Mesenchymal stem cell (in vitro differentiated cells and primary cell): ENCODE measurements around the gene AKAP1.

Source experiments
- DNase-seq: peaks from one replicate; pipeline ENCODE4 v3.0.0-alpha.2; 2013
- H2AFZ ChIP-seq: one replicate; pipeline ENCODE4 v1.6.1; 2013; ENCODE audit warnings: low read depth, mild to moderate bottlenecking, control low read depth, inconsistent platforms, low read length, moderate library complexity
- H2AK5ac ChIP-seq: 2 replicates; pipeline ENCODE4 v1.6.1; 2013; ENCODE audit warnings: low read length, moderate library complexity, mild to moderate bottlenecking, inconsistent platforms; ENCODE audit not compliant: severe bottlenecking
- H2BK120ac ChIP-seq: one replicate; pipeline ENCODE4 v1.6.1; 2013; ENCODE audit warnings: low read depth, mild to moderate bottlenecking, inconsistent platforms, low read length, moderate library complexity
- H2BK12ac ChIP-seq, 2 experiments: one replicate each; pipeline ENCODE4 v1.6.1; 2013; ENCODE audit warnings: inconsistent platforms in 2 of 2, low read length in 2 of 2, mild to moderate bottlenecking in 2 of 2, moderate library complexity in 2 of 2, control low read depth in 1 of 2
- H2BK15ac ChIP-seq: one replicate; pipeline ENCODE4 v1.6.1; 2013; ENCODE audit warnings: mild to moderate bottlenecking, low read depth, inconsistent platforms; ENCODE audit not compliant: poor library complexity, severe bottlenecking
- H2BK5ac ChIP-seq: 2 replicates; pipeline ENCODE4 v1.6.1; 2013; ENCODE audit warnings: low read depth, mild to moderate bottlenecking, low read length, control low read depth, inconsistent platforms; ENCODE audit not compliant: poor library complexity, severe bottlenecking
- H3K14ac ChIP-seq, 2 experiments: one replicate each; pipeline ENCODE4 v1.6.1; 2013; ENCODE audit warnings: inconsistent platforms in 2 of 2, low read length in 2 of 2, control low read depth in 1 of 2, mild to moderate bottlenecking in 1 of 2, moderate library complexity in 1 of 2
- H3K18ac ChIP-seq, 2 experiments: one replicate each; pipeline ENCODE4 v1.6.1; 2013; ENCODE audit warnings: inconsistent platforms in 2 of 2, low read length in 2 of 2, control low read depth in 1 of 2, low read depth in 1 of 2, mild to moderate bottlenecking in 1 of 2
- H3K23ac ChIP-seq, 2 experiments: one replicate each; pipeline ENCODE4 v1.6.1; 2013; ENCODE audit warnings: inconsistent platforms in 2 of 2, low read length in 2 of 2, mild to moderate bottlenecking in 2 of 2, moderate library complexity in 2 of 2, control low read depth in 1 of 2
- H3K27ac ChIP-seq: 2 replicates; pipeline ENCODE4 v1.5.1; 2013; ENCODE audit warnings: mild to moderate bottlenecking, moderate library complexity, low read length, control low read depth, inconsistent platforms; ENCODE audit not compliant: poor library complexity, severe bottlenecking
- H3K27me3 ChIP-seq, 2 experiments: 2 replicates each; pipeline versions ENCODE4 v1.6.1 to v1.7.0; 2013; ENCODE audit warnings: low read length in 2 of 2, mild to moderate bottlenecking in 2 of 2, moderate library complexity in 2 of 2, control low read depth in 1 of 2, inconsistent platforms in 1 of 2; ENCODE audit not compliant: control insufficient read depth in 1 of 2, insufficient read depth in 1 of 2
- H3K36me3 ChIP-seq, 2 experiments: 2 replicates each; pipeline versions ENCODE4 v1.6.1 to v1.7.0; 2013; ENCODE audit warnings: low read length in 2 of 2, control low read depth in 1 of 2, inconsistent platforms in 1 of 2, low read depth in 1 of 2, mild to moderate bottlenecking in 1 of 2; ENCODE audit not compliant: insufficient read depth in 2 of 2, control insufficient read depth in 1 of 2
- H3K4ac ChIP-seq, 2 experiments: one replicate each; pipeline ENCODE4 v1.6.1; 2013; ENCODE audit warnings: inconsistent platforms in 2 of 2, low read length in 2 of 2, mild to moderate bottlenecking in 2 of 2, moderate library complexity in 2 of 2, control low read depth in 1 of 2, low read depth in 1 of 2
- H3K4me1 ChIP-seq: 2 replicates; pipeline ENCODE4 v1.6.1; 2013; ENCODE audit warnings: low read depth, low read length, control low read depth; ENCODE audit not compliant: control insufficient read depth, insufficient read depth
- H3K4me2 ChIP-seq: 2 replicates; pipeline ENCODE4 v1.6.1; 2013; ENCODE audit warnings: low read length, mild to moderate bottlenecking, inconsistent platforms; ENCODE audit not compliant: poor library complexity, severe bottlenecking
- H3K4me3 ChIP-seq, 2 experiments: 2 replicates each; pipeline versions ENCODE4 v1.5.1 to v1.7.0; 2013; ENCODE audit warnings: low read length in 2 of 2, mild to moderate bottlenecking in 2 of 2, control low read depth in 1 of 2, low read depth in 1 of 2; ENCODE audit not compliant: insufficient read depth in 1 of 2
- H3K79me1 ChIP-seq: replicated peaks from 2 replicates; pipeline ENCODE4 v1.6.1; 2013; ENCODE audit warnings: mild to moderate bottlenecking, control low read depth, low read length, inconsistent platforms; ENCODE audit not compliant: poor library complexity, severe bottlenecking
- H3K9ac ChIP-seq: 2 replicates; pipeline ENCODE4 v1.7.0; 2013; ENCODE audit warnings: mild to moderate bottlenecking, low read length, moderate library complexity
- H3K9me3 ChIP-seq: 2 replicates; pipeline ENCODE4 v1.7.0; 2013; ENCODE audit warnings: mild to moderate bottlenecking, low read length; ENCODE audit not compliant: control insufficient read depth
- H4K8ac ChIP-seq: one replicate; pipeline ENCODE4 v1.6.1; 2013; ENCODE audit warnings: inconsistent platforms, mild to moderate bottlenecking, low read length, moderate library complexity
- H4K91ac ChIP-seq: one replicate; pipeline ENCODE4 v1.6.1; 2013; ENCODE audit warnings: mild to moderate bottlenecking, low read length, inconsistent platforms
- WGBS: methylation state at CpG from one replicate; pipeline ENCODE4 v1.1.7; 2013; ENCODE audit warnings: mixed read lengths; 5-methylcytosine and 5-hydroxymethylcytosine counted together

AKAP1 gene

GRCh38 chr17:57075785-57076184, 9.3 kb upstream of the AKAP1 start:
- Histone ChIP-seq H3K27me3 (peaks cover 0 to 15% of the 10 kb centered on the region in 2 experiments), H2BK12ac (no peak overlapping the region), H4K91ac (no peak overlapping the region), H3K36me3 (no peaks in the 10 kb centered on the region), H3K4ac (no peak overlapping the region), H2BK5ac (no peak overlapping the region), H3K18ac (no peak overlapping the region), H2BK120ac (no peak overlapping the region), H3K9me3 (no peaks in the 10 kb centered on the region), H2AK5ac (no peak overlapping the region), H3K4me3 (no peak overlapping the region), H3K79me1 (no peaks in the 10 kb centered on the region), H3K23ac (no peak overlapping the region), H3K4me2 (no peak overlapping the region), H3K14ac (no peak overlapping the region), H2BK15ac (no peak overlapping the region), H3K4me1 (no peaks in the 10 kb centered on the region), H4K8ac (no peak overlapping the region), H3K9ac (no peak overlapping the region), H3K27ac (no peak overlapping the region), H2AFZ (no peak overlapping the region)
- WGBS: 71% methylated on average over 1 of the region's 3 CpGs
- no peak for DNase-seq

DNA sequence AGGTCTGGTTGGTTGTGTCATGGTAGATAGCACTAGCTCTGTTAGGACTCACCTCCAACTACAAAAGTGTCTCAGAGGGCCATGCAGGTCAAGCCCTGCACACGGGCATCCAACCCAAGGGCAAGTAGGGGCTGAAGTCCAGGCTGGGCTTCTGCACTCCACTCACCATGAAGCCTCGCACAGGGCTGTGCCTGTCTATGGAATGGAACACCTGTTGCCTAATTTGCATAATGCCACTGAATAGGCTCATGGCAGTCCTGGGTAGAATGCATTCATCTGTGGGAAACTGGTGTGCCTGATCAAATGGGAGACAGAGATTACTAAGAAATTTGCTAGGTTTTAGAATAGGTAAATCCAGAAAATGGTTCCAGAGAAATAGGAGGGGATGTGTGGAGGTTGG, 8.0 kb upstream of the AKAP1 start:
- peaks cover 0 to 15% of the 10 kb centered on the region in 2 experiments for H3K27me3 ChIP-seq

DNA sequence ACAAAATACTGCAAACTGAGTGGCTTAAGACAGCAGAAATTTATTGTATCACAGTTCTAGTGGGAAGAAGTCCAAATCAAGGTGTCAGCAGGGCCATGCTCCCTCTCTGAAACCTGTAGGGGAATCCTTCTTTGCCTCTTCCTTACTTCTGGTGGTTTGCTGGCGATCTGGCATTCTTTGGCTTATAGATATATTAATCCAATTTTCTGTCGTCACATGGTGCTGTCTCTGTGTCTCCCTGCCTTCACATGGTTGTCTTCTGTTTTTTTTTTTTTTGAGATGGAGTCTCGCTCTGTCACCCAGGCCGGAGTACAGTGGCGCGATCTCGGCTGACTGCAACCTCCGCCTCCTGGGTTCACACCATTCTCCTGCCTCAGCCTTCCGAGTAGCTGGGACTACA, 6.8 kb upstream of the AKAP1 start:
- H3K4me1 ChIP-seq: no peaks in the 10 kb centered on the region
- H2AFZ ChIP-seq: no peak overlapping the region
- no peak overlapping the region for H3K4ac ChIP-seq
- WGBS: 91% methylated on average over 9 of the region's 9 CpGs
- no peak overlapping the region for H3K4me3 ChIP-seq
- H4K91ac ChIP-seq: no peak overlapping the region
- DNase-seq: no peak
- peaks cover 0 to 12% of the 10 kb centered on the region in 2 experiments for H3K27me3 ChIP-seq
- H3K9me3 ChIP-seq: no peaks in the 10 kb centered on the region
- no peaks in the 10 kb centered on the region for H3K79me1 ChIP-seq
- H3K36me3 ChIP-seq: no peaks in the 10 kb centered on the region
- no peak overlapping the region for H2BK12ac ChIP-seq
- no peak overlapping the region for H2BK5ac ChIP-seq
- no peak overlapping the region for H3K14ac ChIP-seq
- H2AK5ac ChIP-seq: no peak overlapping the region
- no peak overlapping the region for H4K8ac ChIP-seq
- H3K27ac ChIP-seq: no peak overlapping the region
- no peak overlapping the region for H2BK15ac ChIP-seq
- no peak overlapping the region for H3K18ac ChIP-seq
- no peak overlapping the region for H3K4me2 ChIP-seq
- H3K23ac ChIP-seq: no peak overlapping the region
- H3K9ac ChIP-seq: no peak overlapping the region
- no peak overlapping the region for H2BK120ac ChIP-seq

More for the DNA sequence above, 8.0 kb upstream of the AKAP1 start:
- Histone ChIP-seq H3K27ac (no peak overlapping the region), H2BK5ac (no peak overlapping the region), H2BK120ac (no peak overlapping the region), H3K4me1 (no peaks in the 10 kb centered on the region), H3K4me3 (no peak overlapping the region), H3K23ac (no peak overlapping the region), H4K91ac (no peak overlapping the region), H4K8ac (no peak overlapping the region), H2AFZ (no peak overlapping the region), H3K4me2 (no peak overlapping the region), H2BK12ac (no peak overlapping the region), H2AK5ac (no peak overlapping the region), H3K18ac (no peak overlapping the region), H2BK15ac (no peak overlapping the region), H3K79me1 (no peaks in the 10 kb centered on the region), H3K36me3 (no peaks in the 10 kb centered on the region), H3K9ac (no peak overlapping the region), H3K4ac (no peak overlapping the region), H3K9me3 (no peaks in the 10 kb centered on the region), H3K14ac (no peak overlapping the region)
- no peak for DNase-seq
- WGBS: 86% methylated on average over 2 of the region's 2 CpGs

GRCh38 chr17:57080718-57081117, 4.3 kb upstream of the AKAP1 start:
- WGBS: 80% methylated on average over 2 of the region's 2 CpGs

More at GRCh38 chr17:57080718-57081117, 4.3 kb upstream of the AKAP1 start:
- Histone ChIP-seq H4K91ac (no peak overlapping the region), H2BK5ac (no peak overlapping the region), H2AFZ (no peak overlapping the region), H3K14ac (no peak overlapping the region), H3K36me3 (no peaks in the 10 kb centered on the region), H3K27me3 (peaks cover 0 to 7% of the 10 kb centered on the region in 2 experiments), H3K4ac (no peak overlapping the region), H3K79me1 (peaks cover 2% of the 10 kb centered on the region), H3K27ac (no peak overlapping the region), H3K18ac (no peak overlapping the region), H2AK5ac (no peak overlapping the region), H3K4me2 (no peak overlapping the region), H2BK15ac (no peak overlapping the region), H2BK120ac (no peak overlapping the region), H3K4me3 (no peak overlapping the region), H4K8ac (no peak overlapping the region), H3K23ac (no peak overlapping the region), H2BK12ac (no peak overlapping the region), H3K9ac (no peak overlapping the region), H3K9me3 (no peaks in the 10 kb centered on the region), H3K4me1 (no peaks in the 10 kb centered on the region)
- DNase-seq: no peak
